Activated CD8-positive, alpha-beta T cell treated with anti-CD3 and anti-CD28 coated beads, Interleukin-2, amount 10 ng/mL, durations not matched to agents 7 days and 5 days (primary cell): ENCODE measurements around the gene FGD6. TPM values are rescaled to one million over a fixed set of nuclear protein-coding genes. Genes with fewer than 3 reads are reported as not detected.

Experiments
- ATAC-seq: fragments of 150-1000 bp; cut with Tn5 transposase; one replicate; pipeline ENCODE4 v1.10.0; 2021; ENCODE audit warnings: moderate library complexity
- CTCF ChIA-PET: fragments of 350-600 bp; sonication (Branson Sonifier 250); formaldehyde crosslinking; loops from one replicate; lab custom pipeline; 2021; ENCODE audit warnings: antibody characterized with exemption; lab: Charles Lee
- POLR2A ChIA-PET: fragments of 350-600 bp; sonication (Branson Sonifier 250); formaldehyde crosslinking; loops from one replicate; lab custom pipeline; 2021; ENCODE audit warnings: antibody characterized with exemption; lab: Charles Lee
- DNase-seq: peaks from one replicate; pipeline ENCODE4 v3.0.0-alpha.2; 2020
- H3K27ac Mint-ChIP-seq: one replicate; pipeline ENCODE4 v1.8.0; 2021; ENCODE audit warnings: mild to moderate bottlenecking, mixed read lengths
- H3K27me3 Mint-ChIP-seq: one replicate; pipeline ENCODE4 v1.8.0; 2021; ENCODE audit warnings: low read depth, mixed read lengths
- H3K36me3 Mint-ChIP-seq: one replicate; pipeline ENCODE4 v1.8.0; 2021; ENCODE audit warnings: low read depth, mixed read lengths
- H3K4me1 Mint-ChIP-seq: one replicate; pipeline ENCODE4 v1.8.0; 2021; ENCODE audit warnings: low read depth, mixed read lengths
- H3K4me3 Mint-ChIP-seq: one replicate; pipeline ENCODE4 v1.8.0; 2021; ENCODE audit warnings: mild to moderate bottlenecking, mixed read lengths
- H3K9me3 Mint-ChIP-seq: one replicate; pipeline ENCODE4 v1.8.0; 2022; ENCODE audit warnings: mixed read lengths; ENCODE audit not compliant: insufficient read depth
- total RNA-seq, 2 experiments: library from RNA; stranded (reverse); gene quantifications; one replicate each; pipeline ENCODE4 v1.2.3, GENCODE V29; 2021

FGD6 gene
- total RNA-seq, 2 experiments from 2014 or later, result 0.50 to 0.70 TPM

- Mint-ChIP-seq H3K4me3 (no peak overlapping the region), H3K9me3 (no peaks in the 10 kb centered on the region), H3K4me1 (peaks cover 16% of the 10 kb centered on the region), H3K27ac (no peak overlapping the region), H3K27me3 (no peaks in the 10 kb centered on the region), H3K36me3 (peaks cover 18% of the 10 kb centered on the region)
- DNase-seq, result no peak
- POLR2A ChIA-PET, result no interaction called here
- no peak for ATAC-seq
- CTCF ChIA-PET, result no interaction called here
These were observed 146.9 kb downstream of the FGD6 start for GRCh38 chr12:95070378-95070777.

- Mint-ChIP-seq H3K27me3 (no peaks in the 10 kb centered on the region), H3K9me3 (no peaks in the 10 kb centered on the region), H3K36me3 (peaks cover 31% of the 10 kb centered on the region), H3K27ac (no peak overlapping the region), H3K4me1 (peaks cover 4% of the 10 kb centered on the region), H3K4me3 (no peak overlapping the region)
- POLR2A ChIA-PET, result no interaction called here
- DNase-seq, result no peak
- CTCF ChIA-PET, result no interaction called here
- ATAC-seq, result no peak
These were observed 151.0 kb downstream of the FGD6 start for GRCh38 chr12:95066091-95066855.

GRCh38 chr12:95060951-95061350 lies 156.3 kb downstream of the FGD6 start:
- CTCF ChIA-PET, result interaction anchor here (0.8 kb wide), 1 partner anchor 13 kb away, joined by 4 read pairs; the partner anchor contains the start of gene NR2C1
- no peaks in the 10 kb centered on the region for H3K27me3 Mint-ChIP-seq

GRCh38 chr12:95059984-95060383 lies 157.3 kb downstream of the FGD6 start:
- H3K4me1 Mint-ChIP-seq, result no peaks in the 10 kb centered on the region
- ChIA-PET CTCF (interaction anchor here (1.1 kb wide), 1 partner anchor 13 kb away, joined by 3 read pairs; no protein-coding TSS in a partner anchor), POLR2A (no interaction called here)
- DNase-seq, result no peak
- H3K27me3 Mint-ChIP-seq, result no peaks in the 10 kb centered on the region
- peaks cover 35% of the 10 kb centered on the region for H3K36me3 Mint-ChIP-seq
- H3K4me3 Mint-ChIP-seq, result no peak overlapping the region
- H3K27ac Mint-ChIP-seq, result no peak overlapping the region
- ATAC-seq, result no peak
- no peaks in the 10 kb centered on the region for H3K9me3 Mint-ChIP-seq

More at GRCh38 chr12:95060951-95061350, 156.3 kb downstream of the FGD6 start:
- no peaks in the 10 kb centered on the region for H3K9me3 Mint-ChIP-seq
- H3K36me3 Mint-ChIP-seq, result peaks cover 34% of the 10 kb centered on the region
- ATAC-seq, result no peak
- no peak for DNase-seq
- H3K4me3 Mint-ChIP-seq, result no peak overlapping the region
- POLR2A ChIA-PET, result no interaction called here
- H3K4me1 Mint-ChIP-seq, result no peaks in the 10 kb centered on the region
- H3K27ac Mint-ChIP-seq, result no peak overlapping the region

GRCh38 chr12:95057424-95057823 lies 159.8 kb downstream of the FGD6 start:
- H3K4me3 Mint-ChIP-seq, result no peak overlapping the region
- CTCF ChIA-PET, result no interaction called here
- ATAC-seq (no peak), DNase-seq (no peak)
- H3K27me3 Mint-ChIP-seq, result no peaks in the 10 kb centered on the region
- no peaks in the 10 kb centered on the region for H3K4me1 Mint-ChIP-seq
- no peaks in the 10 kb centered on the region for H3K9me3 Mint-ChIP-seq
- no peak overlapping the region for H3K27ac Mint-ChIP-seq
- peaks cover 29% of the 10 kb centered on the region for H3K36me3 Mint-ChIP-seq
- POLR2A ChIA-PET, result interaction anchor here (0.7 kb wide), 1 partner anchor 11 kb away, joined by 4 read pairs; no protein-coding TSS in a partner anchor

GRCh38 chr12:95055057-95055456 lies 162.2 kb downstream of the FGD6 start:
- Mint-ChIP-seq H3K36me3 (peaks cover 25% of the 10 kb centered on the region), H3K9me3 (no peaks in the 10 kb centered on the region), H3K27me3 (no peaks in the 10 kb centered on the region), H3K4me3 (no peak overlapping the region), H3K4me1 (no peaks in the 10 kb centered on the region), H3K27ac (no peak overlapping the region)
- no peak for ATAC-seq
- CTCF ChIA-PET, result no interaction called here
- POLR2A ChIA-PET, result no interaction called here
- DNase-seq, result no peak

GRCh38 chr12:95054206-95054605 lies 163.1 kb downstream of the FGD6 start:
- H3K9me3 Mint-ChIP-seq, result no peaks in the 10 kb centered on the region
- H3K36me3 Mint-ChIP-seq, result peaks cover 28% of the 10 kb centered on the region

GRCh38 chr12:95051241-95051640 lies 166.0 kb downstream of the FGD6 start:
- no peak for DNase-seq
- CTCF ChIA-PET, result no interaction called here
- ATAC-seq, result no peak
- Mint-ChIP-seq H3K27me3 (no peaks in the 10 kb centered on the region), H3K4me1 (no peaks in the 10 kb centered on the region), H3K9me3 (no peaks in the 10 kb centered on the region), H3K4me3 (no peak overlapping the region), H3K27ac (no peak overlapping the region), H3K36me3 (peaks cover 34% of the 10 kb centered on the region)
- POLR2A ChIA-PET, result no interaction called here

More at GRCh38 chr12:95054206-95054605, 163.1 kb downstream of the FGD6 start:
- CTCF ChIA-PET, result no interaction called here
- H3K4me3 Mint-ChIP-seq, result no peak overlapping the region
- no peaks in the 10 kb centered on the region for H3K4me1 Mint-ChIP-seq
- no peak overlapping the region for H3K27ac Mint-ChIP-seq
- H3K27me3 Mint-ChIP-seq, result no peaks in the 10 kb centered on the region
- ATAC-seq (no peak), DNase-seq (no peak)
- POLR2A ChIA-PET, result interaction anchor here (0.6 kb wide), 1 partner anchor 288 kb away, joined by 4 read pairs; no protein-coding TSS in a partner anchor

- H3K4me3 Mint-ChIP-seq, result no peak overlapping the region
- ATAC-seq (no peak), DNase-seq (no peak)
- no peaks in the 10 kb centered on the region for H3K27me3 Mint-ChIP-seq
- no peaks in the 10 kb centered on the region for H3K9me3 Mint-ChIP-seq
- ChIA-PET POLR2A (no interaction called here), CTCF (no interaction called here)
- peaks cover 24% of the 10 kb centered on the region for H3K4me1 Mint-ChIP-seq
- H3K27ac Mint-ChIP-seq, result no peak overlapping the region
- H3K36me3 Mint-ChIP-seq, result peaks cover 26% of the 10 kb centered on the region
These were observed 179.4 kb downstream of the FGD6 start for GRCh38 chr12:95037906-95038305.

GRCh38 chr12:95034750-95035149 lies 182.5 kb downstream of the FGD6 start:
- no peaks in the 10 kb centered on the region for H3K9me3 Mint-ChIP-seq
- H3K27me3 Mint-ChIP-seq, result no peaks in the 10 kb centered on the region
- ChIA-PET POLR2A (no interaction called here), CTCF (interaction anchor here (0.7 to 1.1 kb wide), 2 partner anchors 39 to 215 kb away, joined by 3 to 4 read pairs; partner anchors contain the start of gene NR2C1)
- DNase-seq (no peak), ATAC-seq (no peak)
- peaks cover 13% of the 10 kb centered on the region for H3K4me1 Mint-ChIP-seq
- H3K27ac Mint-ChIP-seq, result no peak overlapping the region
- H3K36me3 Mint-ChIP-seq, result peaks cover 18% of the 10 kb centered on the region
- no peak overlapping the region for H3K4me3 Mint-ChIP-seq
